GM21825 (cell line): Measurements from ENCODE around the gene DLGAP1.
"Not testable (repeated sequence)": the region's sequence is repeated elsewhere in the genome, so short reads cannot be mapped to it uniquely, and the experiment has no call there.

Experiments
- ATAC-seq: cut with Tn5 transposase; IDR thresholded peaks from one replicate; pipeline ENCODE4 v1.9.1; 2021; ENCODE audit warnings: mild to moderate bottlenecking, moderate library complexity; ENCODE audit not compliant: unreplicated experiment

DLGAP1 gene

GRCh38 chr18:4293337-4293736, 161.8 kb downstream of the DLGAP1 start:
- ATAC-seq = no peak

- ATAC-seq = no peak
Measured at GRCh38 chr18:4292696-4293095, 162.4 kb downstream of the DLGAP1 start.

- ATAC-seq = not testable (repeated sequence)
Measured at GRCh38 chr18:4287340-4287739, 167.8 kb downstream of the DLGAP1 start.

- ATAC-seq = no peak
Measured at GRCh38 chr18:4286256-4286655, 168.9 kb downstream of the DLGAP1 start.

- no peak for ATAC-seq
Measured at GRCh38 chr18:4285525-4285924, 169.6 kb downstream of the DLGAP1 start.

GRCh38 chr18:4284528-4284927, 170.6 kb downstream of the DLGAP1 start:
- no peak for ATAC-seq

- ATAC-seq = no peak
Measured at GRCh38 chr18:4283746-4284291, 171.3 kb downstream of the DLGAP1 start.

GRCh38 chr18:4282954-4283353, 172.2 kb downstream of the DLGAP1 start:
- no peak for ATAC-seq

- ATAC-seq = no peak
Measured at GRCh38 chr18:4276953-4277585, 178.0 kb downstream of the DLGAP1 start.

- ATAC-seq = no peak
Measured at GRCh38 chr18:4271952-4272351, 183.2 kb downstream of the DLGAP1 start.

- no peak for ATAC-seq
Measured at GRCh38 chr18:4270988-4271387, 184.1 kb downstream of the DLGAP1 start.

GRCh38 chr18:4270016-4270415, 185.1 kb downstream of the DLGAP1 start:
- ATAC-seq = no peak

- ATAC-seq = no peak
Measured at GRCh38 chr18:4267641-4268040, 187.5 kb downstream of the DLGAP1 start.

- ATAC-seq = no peak
Measured at GRCh38 chr18:4264347-4264791, 190.7 kb downstream of the DLGAP1 start.

- no peak for ATAC-seq
Measured at GRCh38 chr18:4260107-4260506, 195.0 kb downstream of the DLGAP1 start.

GRCh38 chr18:4256766-4257417, 198.2 kb downstream of the DLGAP1 start:
- ATAC-seq = no peak

- ATAC-seq = no peak
Measured at GRCh38 chr18:4254840-4255239, 200.3 kb downstream of the DLGAP1 start.

- ATAC-seq = no peak
Measured at GRCh38 chr18:4252829-4253228, 202.3 kb downstream of the DLGAP1 start.

GRCh38 chr18:4251873-4252272, 203.2 kb downstream of the DLGAP1 start:
- ATAC-seq = no peak

- no peak for ATAC-seq
Measured at GRCh38 chr18:4251206-4251605, 203.9 kb downstream of the DLGAP1 start.

GRCh38 chr18:4250141-4250540, 205.0 kb downstream of the DLGAP1 start:
- ATAC-seq = no peak

GRCh38 chr18:4248686-4249085, 206.4 kb downstream of the DLGAP1 start:
- no peak for ATAC-seq
